Measurements from ENCODE around the gene SLC7A4.

The SLC7A4 gene

DNA sequence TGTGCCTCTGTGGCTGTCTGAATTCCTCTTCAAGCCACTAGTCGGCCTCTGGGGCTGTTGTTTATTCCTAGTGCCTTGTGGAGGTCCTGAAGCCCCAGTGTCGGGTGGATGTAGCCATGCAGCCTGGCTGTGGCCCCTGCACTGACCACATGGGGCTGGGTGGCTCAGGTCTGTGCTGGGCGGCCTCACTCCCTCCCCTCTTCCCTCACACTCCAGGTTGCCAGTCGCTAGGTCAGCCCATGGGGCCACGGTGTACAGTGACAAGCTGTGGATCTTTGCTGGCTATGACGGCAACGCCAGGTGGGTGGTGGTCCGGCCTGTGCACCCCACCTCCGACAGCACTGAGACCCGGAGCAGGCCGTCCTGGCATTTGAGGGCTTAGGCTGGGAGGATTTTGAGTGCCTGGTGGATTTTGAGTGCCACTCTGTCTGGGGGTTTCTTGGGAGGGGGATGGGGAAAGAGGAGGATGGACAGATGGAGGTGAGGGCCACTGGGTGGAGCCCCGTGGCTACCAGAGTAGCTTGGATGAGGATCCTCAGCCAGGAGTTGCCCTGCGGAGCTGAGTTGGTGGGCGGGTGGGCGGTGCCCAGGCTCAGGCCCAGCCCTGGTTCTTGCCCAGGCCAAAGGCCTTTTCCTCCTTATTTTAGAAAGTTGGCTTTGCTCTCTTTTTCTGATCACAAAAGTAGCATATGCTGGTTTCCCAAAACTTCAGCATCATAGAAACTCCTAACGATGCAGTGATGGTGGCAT is 43.6 kb downstream of the SLC7A4 start:
- DNase-seq (ENCODE audit: low spot score), result no peak

- DNase-seq (ENCODE audit: low spot score), result no peak
Observed at GRCh38 chr22:20987375-20987774, 45.0 kb downstream of the SLC7A4 start.

DNA sequence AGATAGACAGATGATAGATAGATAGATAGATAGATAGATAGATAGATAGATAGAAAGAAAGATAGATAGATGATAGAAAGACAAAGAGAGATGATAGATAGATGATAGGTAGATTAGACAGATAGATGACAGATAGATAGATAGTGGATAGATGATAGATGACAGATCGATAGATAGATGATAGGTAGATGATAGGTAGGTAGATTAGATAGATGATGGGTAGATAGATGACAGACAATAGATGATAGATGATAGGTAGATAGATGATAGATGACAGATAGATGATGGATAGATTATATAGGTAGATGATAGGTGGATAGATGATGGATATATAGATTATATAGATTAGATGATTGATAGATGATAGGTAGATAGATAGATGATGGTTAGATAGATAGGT is 46.0 kb downstream of the SLC7A4 start:
- DNase-seq (ENCODE audit: low spot score), result no peak

DNA sequence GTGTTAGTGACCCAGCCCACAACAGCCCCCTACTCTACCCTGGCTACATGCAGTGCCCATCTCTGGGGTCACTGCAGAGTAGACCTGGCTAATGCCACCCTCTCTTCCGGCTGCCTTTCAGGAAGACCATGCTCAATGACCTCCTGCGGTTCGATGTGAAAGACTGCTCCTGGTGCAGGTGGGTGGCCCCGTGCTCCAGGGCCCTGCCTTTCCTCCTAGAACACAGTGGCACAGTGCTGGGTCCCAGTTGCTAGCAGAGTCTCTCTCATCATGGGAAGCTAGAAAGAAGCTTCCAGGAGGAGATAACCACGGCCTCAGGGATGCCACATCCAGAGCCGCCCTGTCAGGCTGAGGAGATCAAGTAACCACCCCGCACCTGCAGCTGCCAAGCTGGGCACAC is 46.6 kb downstream of the SLC7A4 start:
- no peak for DNase-seq (ENCODE audit: low spot score)

DNA sequence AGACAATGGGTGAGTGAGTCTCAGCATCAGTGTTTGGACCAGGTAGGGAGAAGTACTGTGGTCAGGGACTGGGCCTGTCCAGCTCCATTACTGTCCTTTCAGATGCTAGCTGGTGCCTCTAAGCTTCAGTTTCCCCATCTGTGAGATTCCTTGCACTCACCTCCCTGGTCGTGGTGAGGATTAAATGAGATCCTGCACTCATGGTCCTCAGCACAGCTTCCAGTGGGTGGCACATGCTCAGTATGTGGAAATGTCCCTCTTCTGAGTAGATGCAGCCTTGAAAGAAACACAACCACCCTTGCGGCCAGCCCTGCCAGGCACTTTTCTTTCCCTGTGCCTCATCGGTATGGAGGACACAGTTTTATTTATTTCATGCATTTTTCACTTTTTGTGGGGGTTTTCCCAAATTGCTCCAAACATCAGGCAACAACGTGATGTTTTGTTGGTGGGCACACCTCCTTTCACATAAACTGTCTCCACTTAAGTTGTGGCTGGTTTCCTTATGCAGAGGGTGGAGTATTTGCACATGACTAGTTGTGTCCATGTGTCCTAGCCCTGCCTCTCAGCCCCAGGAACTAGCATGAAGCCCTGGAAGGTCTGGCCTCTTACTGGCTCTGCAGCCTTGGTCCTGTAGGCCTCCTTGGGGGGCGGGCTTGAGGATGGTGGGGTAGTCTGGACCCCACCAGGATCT is 49.1 kb downstream of the SLC7A4 start:
- no peak for DNase-seq (ENCODE audit: low spot score)

GRCh38 chr22:20982563-20982882 is 49.8 kb downstream of the SLC7A4 start:
- DNase-seq (ENCODE audit: low spot score), result no peak

DNA sequence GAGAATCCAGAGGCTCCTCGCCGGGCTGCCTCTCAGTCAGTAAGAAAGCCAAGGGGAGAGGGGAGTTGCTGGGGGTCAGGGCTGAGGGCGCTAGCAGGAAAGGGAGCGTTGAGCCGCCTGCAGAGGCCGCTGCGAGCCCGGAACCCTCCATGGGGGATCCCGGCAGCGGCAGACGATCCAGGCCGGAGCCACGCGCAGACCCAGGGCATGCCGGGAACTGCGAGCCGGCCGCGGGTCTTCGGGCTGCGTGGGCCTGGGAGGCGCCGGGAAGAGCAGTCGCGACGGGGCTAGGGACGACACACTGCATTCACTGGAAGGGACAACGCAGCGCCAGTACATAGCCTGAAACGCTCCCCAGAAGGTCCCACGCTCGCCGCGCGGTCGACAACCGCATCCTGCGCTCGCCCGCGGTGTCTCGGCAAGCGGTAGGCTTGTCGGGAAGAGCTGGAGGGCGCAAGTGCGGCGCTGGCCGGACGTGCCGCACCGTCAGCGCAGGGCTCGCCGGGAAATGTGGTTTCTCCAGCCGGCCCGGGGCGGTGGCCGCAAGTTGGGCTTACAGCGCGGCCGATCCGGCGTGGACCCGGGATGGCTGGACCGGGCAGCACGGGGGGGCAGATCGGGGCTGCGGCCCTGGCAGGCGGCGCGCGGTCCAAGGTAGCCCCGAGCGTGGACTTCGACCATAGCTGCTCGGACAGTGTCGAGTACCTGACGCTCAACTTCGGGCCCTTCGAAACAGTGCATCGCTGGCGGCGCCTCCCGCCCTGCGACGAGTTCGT is 50.4 kb downstream of the SLC7A4 start, which contains the start of gene LZTR1:
LZTR1 (plus strand) TSS at position 511 of the 776 bp plus-strand sequence; CDS start at position 586, 75 bp downstream.
- peak; percentile 83 for DNase-seq (ENCODE audit: low spot score)

DNA sequence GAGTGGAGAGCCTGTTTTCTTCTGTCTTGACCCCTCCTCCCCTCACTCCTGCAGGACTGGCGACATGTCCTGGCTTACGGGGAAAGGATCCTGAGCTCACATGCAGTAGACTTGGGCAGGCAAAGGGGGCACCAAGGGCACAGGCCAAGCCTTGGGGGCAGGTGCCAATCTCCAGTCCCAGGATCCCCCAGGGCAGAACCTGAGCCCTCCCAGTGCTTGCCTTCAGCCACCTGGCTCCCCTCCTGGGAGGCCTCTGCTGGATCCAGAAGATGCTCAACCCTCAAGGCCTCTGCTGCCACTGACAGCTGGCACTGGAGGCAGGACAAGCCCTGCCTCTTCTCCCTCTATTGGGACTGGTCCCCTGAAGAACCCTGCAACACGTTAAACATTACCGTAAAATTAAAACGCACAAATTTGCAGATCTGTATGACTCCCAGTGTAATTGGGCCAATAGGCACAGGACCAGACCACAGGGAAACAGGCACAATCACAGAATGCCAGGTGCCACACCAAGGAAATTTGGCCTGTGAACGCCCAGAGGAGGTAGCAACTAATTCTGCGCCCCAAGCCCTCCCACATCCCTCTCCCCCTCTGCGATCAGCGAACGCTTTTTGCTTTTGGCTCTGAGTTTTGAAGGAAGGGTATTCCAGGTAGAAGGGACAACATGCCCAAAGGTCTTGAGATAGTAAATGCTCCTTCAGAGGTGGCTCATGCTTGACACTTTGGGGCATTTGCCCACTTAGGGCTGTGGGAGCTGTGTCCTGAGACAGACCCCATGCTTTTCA is 51.2 kb downstream of the SLC7A4 start:
- DNase-seq (ENCODE audit: low spot score), result no peak

- DNase-seq (ENCODE audit: low spot score), result no peak
Observed at GRCh38 chr22:20980523-20980922, 51.8 kb downstream of the SLC7A4 start.

GRCh38 chr22:20979940-20980453 is 52.4 kb downstream of the SLC7A4 start:
- no peak for DNase-seq (ENCODE audit: low spot score)

DNA sequence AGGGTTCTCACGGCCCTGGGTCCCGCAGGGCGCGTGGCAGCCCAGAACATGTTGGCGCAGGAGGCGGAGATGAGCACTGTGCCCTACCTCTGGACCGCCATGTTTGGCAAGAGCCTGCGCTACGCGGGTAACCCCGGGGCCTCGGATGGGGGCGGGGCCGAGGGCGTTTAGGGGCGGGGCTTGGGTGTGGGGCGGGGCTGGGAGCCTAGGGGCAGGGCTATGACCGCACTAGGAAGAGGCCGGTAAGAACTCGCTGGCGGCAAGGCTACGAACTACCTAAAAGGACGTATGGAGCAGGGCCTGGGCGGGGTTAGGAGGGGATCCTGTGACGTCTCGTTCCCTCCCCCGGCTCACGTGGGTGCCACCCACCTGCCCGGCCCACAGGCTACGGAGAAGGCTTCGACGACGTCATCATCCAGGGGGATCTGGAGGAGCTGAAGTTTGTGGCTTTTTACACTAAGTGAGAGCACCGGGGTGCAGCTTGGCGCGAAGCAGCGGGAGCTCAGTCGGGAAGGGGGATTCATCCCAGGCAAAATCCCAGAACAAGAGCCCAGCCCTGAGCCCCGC is 53.0 kb downstream of the SLC7A4 start:
- peak; percentile 76 for DNase-seq (ENCODE audit: low spot score)

Small RNA genes within 50 kb of the gene (small RNA-seq; reads per million reads assigned to genes)
- 0 reads per million in 2 experiments for gene MIR649

All from SK-N-DZ (cell line).